ENCODE measurements around the gene BCL2A1. TPM values are rescaled to one million over a fixed set of nuclear protein-coding genes. Genes with fewer than 3 reads are reported as not detected.

The BCL2A1 gene
- total RNA-seq, 1 donor from 2014 or later = 0.26 TPM

- no peak for FAIRE-seq
Measured at GRCh38 chr15:79923079-79923514, 47.9 kb downstream of the BCL2A1 start.

GRCh38 chr15:79922512-79923078 lies 48.4 kb downstream of the BCL2A1 start:
- Histone ChIP-seq H3K27me3 (ENCODE audit: control insufficient read depth, insufficient read depth, low read length) (no peaks in the 10 kb centered on the region), H3K36me3 (ENCODE audit: control insufficient read depth, insufficient read depth, low read length) (peaks cover 3% of the 10 kb centered on the region), H3K4me3 (ENCODE audit: low read depth, low read length) (peak overlapping the region; percentile 90)
- FAIRE-seq (no peak), DNase-seq (ENCODE audit: low read depth) (no peak)
- TF ChIP-seq CTCF (IDR thresholded peaks at IDR 0.05; ENCODE audit: insufficient read depth, low read length, severe bottlenecking) = no peak

More at GRCh38 chr15:79923079-79923514, 47.9 kb downstream of the BCL2A1 start:
- peak overlapping the region; percentile 90 for H3K4me3 ChIP-seq (ENCODE audit: low read depth, low read length)
- no peak for TF ChIP-seq CTCF (IDR thresholded peaks at IDR 0.05; ENCODE audit: insufficient read depth, low read length, severe bottlenecking)
- no peaks in the 10 kb centered on the region for H3K27me3 ChIP-seq (ENCODE audit: control insufficient read depth, insufficient read depth, low read length)
- DNase-seq (ENCODE audit: low read depth) = peak; percentile 29
- H3K36me3 ChIP-seq (ENCODE audit: control insufficient read depth, insufficient read depth, low read length) = peaks cover 3% of the 10 kb centered on the region

GRCh38 chr15:79919749-79920511 lies 51.1 kb downstream of the BCL2A1 start:
- DNase-seq (ENCODE audit: low read depth) (no peak), FAIRE-seq (no peak)
- Histone ChIP-seq H3K27me3 (ENCODE audit: control insufficient read depth, insufficient read depth, low read length) (no peaks in the 10 kb centered on the region), H3K4me3 (ENCODE audit: low read depth, low read length) (no peak overlapping the region), H3K36me3 (ENCODE audit: control insufficient read depth, insufficient read depth, low read length) (peaks cover 3% of the 10 kb centered on the region)
- no peak for TF ChIP-seq CTCF (IDR thresholded peaks at IDR 0.05; ENCODE audit: insufficient read depth, low read length, severe bottlenecking)

- no peak for DNase-seq (ENCODE audit: low read depth)
- no peak for TF ChIP-seq CTCF (IDR thresholded peaks at IDR 0.05; ENCODE audit: insufficient read depth, low read length, severe bottlenecking)
- Histone ChIP-seq H3K27me3 (ENCODE audit: control insufficient read depth, insufficient read depth, low read length) (no peaks in the 10 kb centered on the region), H3K36me3 (ENCODE audit: control insufficient read depth, insufficient read depth, low read length) (peaks cover 3% of the 10 kb centered on the region), H3K4me3 (ENCODE audit: low read depth, low read length) (no peak overlapping the region)
- no peak for FAIRE-seq
Measured at GRCh38 chr15:79919090-79919748, 51.8 kb downstream of the BCL2A1 start.

- Histone ChIP-seq H3K4me3 (ENCODE audit: low read depth, low read length) (no peak overlapping the region), H3K36me3 (ENCODE audit: control insufficient read depth, insufficient read depth, low read length) (peaks cover 3% of the 10 kb centered on the region), H3K27me3 (ENCODE audit: control insufficient read depth, insufficient read depth, low read length) (no peaks in the 10 kb centered on the region)
- TF ChIP-seq CTCF (IDR thresholded peaks at IDR 0.05; ENCODE audit: insufficient read depth, low read length, severe bottlenecking) = no peak
- DNase-seq (ENCODE audit: low read depth) (no peak), FAIRE-seq (no peak)
Measured at GRCh38 chr15:79918278-79918677, 52.7 kb downstream of the BCL2A1 start.

Measured in bronchial epithelial cell (primary cell).